Measurements from ENCODE around the gene ZNF813.
"Not testable (repeated sequence)": the region's sequence is repeated elsewhere in the genome, so short reads cannot be mapped to it uniquely, and the experiment has no call there.

GRCh38 chr19:53460131-53460721, 7.3 kb upstream of the ZNF813 start:
- TF ChIP-seq EZH2 (IDR thresholded peaks at IDR 0.05; ENCODE audit: low read length, unreplicated experiment); EZH2phosphoT487 (IDR thresholded peaks at IDR 0.05; ENCODE audit: borderline replicate concordance, low read length); CTCF (conservative IDR thresholded peaks at IDR 0.05; ENCODE audit: low read depth, low read length): not testable (repeated sequence)

Data from PC-3 (cell line).